Stimulated activated CD8-positive, alpha-beta memory T cell treated with anti-CD3 and anti-CD28 coated beads, Interleukin-15, amount 100 ng/mL, for 4 hours (primary cell): Measurements from ENCODE around the gene RAB5B.
A peak's percentile ranks its signal among the peaks of the same experiment; 100 is the strongest.
"Not testable (repeated sequence)": the region's sequence is repeated elsewhere in the genome, so short reads cannot be mapped to it uniquely, and the experiment has no call there.

Experiments
- DNase-seq, 2 donors: peaks; one replicate each; pipeline ENCODE4 v3.0.0-alpha.2; 2020; ENCODE audit warnings: low read depth in 2 of 2

The RAB5B gene

GRCh38 chr12:56014205-56014604 is 40.3 kb downstream of the RAB5B start:
- DNase-seq, result no peak

DNA sequence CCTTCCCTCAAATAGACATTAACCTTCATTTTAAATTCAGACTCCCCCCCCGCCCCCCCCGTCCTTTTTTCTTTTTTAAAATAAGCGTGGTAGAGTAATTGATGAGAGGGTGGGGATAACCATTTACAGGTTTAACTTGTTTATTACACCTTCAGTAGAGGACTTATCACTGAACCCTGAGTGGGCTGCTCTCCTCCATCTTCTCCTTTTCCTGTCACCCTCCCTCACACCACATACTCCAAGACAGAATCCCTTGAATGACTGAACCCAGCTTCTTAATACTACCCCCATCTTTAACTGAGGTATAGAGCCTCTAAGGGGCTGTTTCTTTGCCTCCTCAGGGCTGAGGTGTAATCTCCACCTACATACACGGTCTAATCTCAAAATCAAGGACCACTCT is 43.3 kb downstream of the RAB5B start:
- DNase-seq, result no peak

DNA sequence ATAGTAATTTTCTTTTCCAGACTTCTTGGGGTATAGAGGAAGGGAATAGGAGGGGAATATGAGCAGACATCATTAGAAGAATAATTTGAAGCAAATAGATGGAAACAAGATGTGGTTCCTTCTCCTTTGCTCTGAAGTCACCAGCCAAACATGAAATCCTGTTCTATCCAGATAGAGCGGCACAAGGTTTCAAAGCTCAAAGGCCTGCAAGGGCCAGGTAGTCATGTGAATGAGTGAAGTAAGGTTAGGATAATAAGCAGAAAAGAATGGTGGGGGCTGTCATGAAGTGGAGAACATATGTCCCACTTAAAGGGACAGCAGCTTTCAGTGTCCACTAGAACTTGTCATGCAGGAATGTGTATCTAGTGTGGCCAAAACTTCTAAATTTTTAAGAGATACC is 44.5 kb downstream of the RAB5B start:
- DNase-seq, result no peak

GRCh38 chr12:56020423-56021184 is 46.7 kb downstream of the RAB5B start, which contains the start of gene IKZF4:
Gene IKZF4, plus strand, starts transcription at chr12:56021043. Its CDS starts 451 bp downstream, at chr12:56021494.
- DNase-seq, result no peak

DNA sequence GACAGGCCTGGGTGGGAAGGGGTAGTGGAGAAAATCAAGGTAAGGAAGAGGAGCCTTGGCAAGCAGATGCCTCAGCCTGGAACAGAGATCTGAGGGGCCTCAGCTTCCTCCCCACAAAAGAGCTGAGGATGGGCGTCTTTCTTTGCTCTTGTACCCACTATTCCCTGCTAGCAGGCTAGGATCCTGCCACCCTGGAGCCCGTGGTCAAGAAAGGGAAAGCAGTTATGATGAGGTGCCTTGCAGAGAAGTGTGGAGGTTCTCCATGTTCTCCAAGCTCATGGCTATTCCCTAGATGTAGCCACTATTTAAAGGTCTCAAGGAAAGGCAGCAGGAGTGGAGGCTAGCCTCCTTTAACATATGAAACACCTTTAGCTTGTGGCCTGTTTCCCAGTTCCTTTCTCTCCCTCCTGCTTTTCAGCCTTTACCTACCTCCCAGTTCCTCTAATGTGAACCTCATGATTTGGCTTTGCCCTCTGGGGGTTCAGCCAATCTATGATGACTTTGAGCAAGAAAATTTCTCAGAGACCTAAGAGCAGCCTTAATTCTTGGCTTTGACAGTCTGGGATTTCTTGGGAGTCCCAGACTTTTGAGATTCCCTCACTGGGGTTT is 48.1 kb downstream of the RAB5B start:
- no peak for DNase-seq

- no peak for DNase-seq
These were observed 54.8 kb downstream of the RAB5B start for GRCh38 chr12:56028511-56029165.

- DNase-seq, result no peak
These were observed 55.3 kb downstream of the RAB5B start for GRCh38 chr12:56029166-56029519.

- DNase-seq, result no peak
These were observed 55.9 kb downstream of the RAB5B start for GRCh38 chr12:56029666-56030293.

DNA sequence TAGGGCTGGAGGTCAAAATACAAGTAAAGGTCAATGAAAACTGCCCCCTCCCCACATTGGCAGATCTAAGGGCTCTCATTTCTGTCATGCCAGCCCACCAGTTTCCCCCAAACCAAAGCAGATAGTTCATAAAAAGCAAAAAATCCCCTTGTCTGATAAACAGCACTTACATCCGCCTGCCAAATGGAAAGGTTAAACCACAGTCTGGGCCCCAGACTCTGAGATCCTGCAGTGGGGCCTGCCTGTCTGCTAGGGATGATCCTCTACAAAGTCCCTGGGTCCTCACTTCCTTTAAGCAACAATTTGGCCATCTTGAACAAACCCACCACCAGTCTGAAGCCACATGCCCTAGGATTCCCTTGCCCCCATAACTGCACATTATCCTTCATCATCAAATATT is 58.1 kb downstream of the RAB5B start:
- DNase-seq, result no peak

DNA sequence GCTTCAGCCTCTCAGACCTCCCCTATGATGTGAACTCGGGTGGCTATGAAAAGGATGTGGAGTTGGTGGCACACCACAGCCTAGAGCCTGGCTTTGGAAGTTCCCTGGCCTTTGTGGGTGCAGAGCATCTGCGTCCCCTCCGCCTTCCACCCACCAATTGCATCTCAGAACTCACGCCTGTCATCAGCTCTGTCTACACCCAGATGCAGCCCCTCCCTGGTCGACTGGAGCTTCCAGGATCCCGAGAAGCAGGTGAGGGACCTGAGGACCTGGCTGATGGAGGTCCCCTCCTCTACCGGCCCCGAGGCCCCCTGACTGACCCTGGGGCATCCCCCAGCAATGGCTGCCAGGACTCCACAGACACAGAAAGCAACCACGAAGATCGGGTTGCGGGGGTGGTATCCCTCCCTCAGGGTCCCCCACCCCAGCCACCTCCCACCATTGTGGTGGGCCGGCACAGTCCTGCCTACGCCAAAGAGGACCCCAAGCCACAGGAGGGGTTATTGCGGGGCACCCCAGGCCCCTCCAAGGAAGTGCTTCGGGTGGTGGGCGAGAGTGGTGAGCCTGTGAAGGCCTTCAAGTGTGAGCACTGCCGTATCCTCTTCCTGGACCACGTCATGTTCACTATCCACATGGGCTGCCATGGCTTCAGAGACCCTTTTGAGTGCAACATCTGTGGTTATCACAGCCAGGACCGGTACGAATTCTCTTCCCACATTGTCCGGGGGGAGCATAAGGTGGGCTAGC is 60.9 kb downstream of the RAB5B start:
- no peak for DNase-seq

DNA sequence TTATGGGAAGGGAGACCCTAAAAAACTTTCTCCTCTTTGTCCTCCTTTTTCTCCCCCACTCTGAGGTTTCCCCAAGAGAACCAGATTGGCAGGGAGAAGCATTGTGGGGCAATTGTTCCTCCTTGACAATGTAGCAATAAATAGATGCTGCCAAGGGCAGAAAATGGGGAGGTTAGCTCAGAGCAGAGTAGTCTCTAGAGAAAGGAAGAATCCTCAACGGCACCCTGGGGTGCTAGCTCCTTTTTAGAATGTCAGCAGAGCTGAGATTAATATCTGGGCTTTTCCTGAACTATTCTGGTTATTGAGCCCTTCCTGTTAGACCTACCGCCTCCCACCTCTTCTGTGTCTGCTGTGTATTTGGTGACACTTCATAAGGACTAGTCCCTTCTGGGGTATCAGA is 63.3 kb downstream of the RAB5B start:
- DNase-seq, result no peak

GRCh38 chr12:56038022-56038655 is 64.3 kb downstream of the RAB5B start:
- DNase-seq, result no peak

DNA sequence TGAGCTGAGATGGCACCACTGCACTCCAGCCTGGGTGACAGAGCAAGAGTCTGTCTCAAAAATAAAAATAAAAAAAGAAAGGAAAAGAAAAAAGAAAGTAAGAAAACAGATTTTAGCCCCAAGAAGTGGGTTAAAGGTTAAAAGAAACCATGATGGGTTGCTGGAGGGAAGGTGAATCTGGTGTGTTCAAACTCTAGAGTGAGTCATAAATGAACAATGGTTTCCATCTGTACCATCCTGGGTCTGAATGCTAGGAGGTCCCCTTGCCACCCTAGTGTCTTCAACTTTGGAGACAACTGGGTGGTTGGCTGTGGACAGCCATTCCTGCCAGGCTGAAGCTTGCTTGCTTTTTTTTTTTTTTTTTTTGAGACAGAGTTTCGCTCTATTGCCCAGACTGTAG is 66.3 kb downstream of the RAB5B start:
- DNase-seq, result no peak

GRCh38 chr12:56040963-56041551 is 67.2 kb downstream of the RAB5B start:
- no peak for DNase-seq

DNA sequence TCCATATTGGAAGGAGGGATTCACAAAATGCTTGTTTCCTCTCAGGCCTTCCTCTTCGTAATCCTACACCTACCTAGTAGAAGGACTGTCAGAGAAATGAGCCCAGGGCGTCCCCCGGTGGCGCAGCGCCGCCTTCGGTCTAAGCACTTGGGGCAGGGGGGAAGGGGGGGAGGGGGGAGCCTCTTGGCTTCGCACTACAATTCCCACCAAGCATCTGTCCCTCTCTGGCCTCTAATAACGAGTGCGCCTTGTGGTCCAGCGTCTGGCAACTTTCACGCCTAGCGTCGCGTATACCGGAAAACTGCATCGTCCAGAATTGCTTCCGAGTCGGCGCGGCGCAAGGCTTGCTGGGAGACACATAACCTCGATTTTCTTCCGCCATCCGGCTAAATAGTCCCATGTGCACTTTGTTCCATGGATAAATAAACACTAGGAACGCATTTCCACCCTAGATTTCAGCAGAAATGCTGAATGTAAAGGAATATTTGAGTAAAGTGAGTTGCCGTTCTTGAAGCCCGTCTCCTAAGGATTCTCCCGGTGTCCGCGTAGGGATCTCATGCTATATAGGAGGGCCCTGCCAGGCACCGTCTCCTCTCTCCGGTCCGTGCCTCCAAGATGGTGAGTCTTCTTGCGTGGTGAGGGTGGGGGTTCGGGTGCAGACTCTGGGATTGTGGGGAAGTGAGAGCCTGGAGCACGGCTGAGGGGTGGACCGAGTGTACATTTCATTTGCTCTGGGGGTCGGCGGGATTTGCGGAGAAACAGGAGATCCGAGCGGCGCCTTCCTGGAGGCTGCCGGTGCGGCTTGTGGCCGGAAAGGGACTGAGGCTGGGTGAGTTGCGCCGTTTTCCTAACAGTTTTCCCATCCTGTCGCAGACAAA is 67.9 kb downstream of the RAB5B start, which contains the start of gene RPS26:
TSS of gene RPS26 (plus strand) at position 367 of the 878 bp plus-strand sequence. CDS start at position 616, 249 bp downstream.
- DNase-seq, result peak; percentile 79 to 86

- not testable (repeated sequence) for DNase-seq
These were observed 68.5 kb downstream of the RAB5B start for GRCh38 chr12:56042430-56042813.

GRCh38 chr12:56042843-56043242 is 69.0 kb downstream of the RAB5B start:
- no peak for DNase-seq
